SU-DHL-6 (cell line): ENCODE data around the gene PPM1M.

Experiments used
- H2AFZ ChIP-seq: fragments of 200-600 bp; sonication (generic); 2 replicates; pipeline ENCODE4 v1.6.1; 2014; ENCODE audit warnings: low read depth, mild to moderate bottlenecking, moderate library complexity, mixed read lengths, antibody characterized with exemption, low read length; ENCODE audit not compliant: severe bottlenecking
- H3F3A ChIP-seq: fragments of 200-600 bp; shearing (Covaris generic); 2 replicates; pipeline ENCODE4 v1.6.0; 2016; ENCODE audit warnings: antibody characterized with exemption, mild to moderate bottlenecking; ENCODE audit not compliant: insufficient read depth
- H3K27ac ChIP-seq: fragments of 200-600 bp; sonication (generic); 2 replicates; pipeline ENCODE4 v1.5.1; 2016; ENCODE audit warnings: low read depth, mild to moderate bottlenecking, low read length, moderate library complexity, mixed read lengths
- H3K27me3 ChIP-seq: fragments of 200-600 bp; sonication (generic), shearing (Covaris generic); 2 replicates; pipeline ENCODE4 v1.6.0; 2014; ENCODE audit warnings: mild to moderate bottlenecking, low read length
- H3K36me3 ChIP-seq: fragments of 200-600 bp; sonication (generic); 2 replicates; pipeline ENCODE4 v1.6.1; 2014; ENCODE audit warnings: mild to moderate bottlenecking, low read length, mixed read lengths
- H3K4me2 ChIP-seq: fragments of 300-600, 200-600 bp; shearing (Covaris generic), sonication (generic); 2 replicates; pipeline ENCODE4 v1.6.0; 2014; ENCODE audit warnings: low read length, low read depth, mild to moderate bottlenecking; ENCODE audit not compliant: poor library complexity, severe bottlenecking
- H3K4me3 ChIP-seq: fragments of 200-600 bp; sonication (generic); 2 replicates; pipeline ENCODE4 v1.5.1; 2014; ENCODE audit warnings: antibody characterized with exemption, low read length, mild to moderate bottlenecking, mixed read lengths; ENCODE audit not compliant: insufficient read depth, poor library complexity, severe bottlenecking
- H3K79me2 ChIP-seq: fragments of 200-600 bp; sonication (generic); 2 replicates; pipeline ENCODE4 v1.6.1; 2014; ENCODE audit warnings: mild to moderate bottlenecking, low read length, moderate library complexity; ENCODE audit not compliant: insufficient read depth
- H3K9ac ChIP-seq: fragments of 200-600 bp; sonication (generic); 2 replicates; pipeline ENCODE4 v1.7.0; 2014; ENCODE audit warnings: mild to moderate bottlenecking, low read length
- H3K9me2 ChIP-seq: fragments of 200-600 bp; sonication (generic); replicated peaks from 2 replicates; pipeline ENCODE4 v1.6.1; 2014; ENCODE audit warnings: low read length; ENCODE audit not compliant: insufficient read depth
- H3K9me3 ChIP-seq: fragments of 200-600 bp; sonication (generic); 2 replicates; pipeline ENCODE4 v1.6.1; 2014; ENCODE audit warnings: low read length, mixed read lengths; ENCODE audit not compliant: insufficient read depth
- H4K20me1 ChIP-seq: fragments of 200-600 bp; sonication (generic); 2 replicates; pipeline ENCODE4 v1.6.1; 2014; ENCODE audit warnings: low read depth, mild to moderate bottlenecking, antibody characterized with exemption, low read length, moderate library complexity, mixed read lengths
- CTCF ChIP-seq: fragments of 200-600 bp; sonication (generic); IDR thresholded peaks from one replicate; pipeline ENCODE4 v1.5.1; 2017; ENCODE audit warnings: antibody characterized with exemption, mild to moderate bottlenecking, low read length, moderate library complexity; ENCODE audit not compliant: insufficient read depth, poor library complexity, severe bottlenecking
- EZH2phosphoT487 ChIP-seq: fragments of 200-600 bp; sonication (generic), shearing (Covaris generic); conservative IDR thresholded peaks from 2 replicates; pipeline ENCODE4 v1.6.1; 2018; ENCODE audit warnings: mild to moderate bottlenecking, antibody characterized with exemption, low read length, moderate library complexity, mixed read lengths

Gene PPM1M

GRCh38 chr3:52243791-52244628 is 1.5 kb upstream of the PPM1M start:
- H3K79me2 ChIP-seq: no peaks in the 10 kb centered on the region
- no peaks in the 10 kb centered on the region for H3K9me3 ChIP-seq
- H3K9ac ChIP-seq: no peak overlapping the region
- H3K27me3 ChIP-seq: no peaks in the 10 kb centered on the region
- H3K36me3 ChIP-seq: no peaks in the 10 kb centered on the region
- no peak overlapping the region for H3K4me3 ChIP-seq
- H4K20me1 ChIP-seq: no peaks in the 10 kb centered on the region
- no peak overlapping the region for H3K27ac ChIP-seq
- no peak for TF ChIP-seq CTCF
- no peak for TF ChIP-seq EZH2phosphoT487
- H3K4me2 ChIP-seq: no peak overlapping the region
- H2AFZ ChIP-seq: no peak overlapping the region
- H3K9me2 ChIP-seq: no peaks in the 10 kb centered on the region
- H3F3A ChIP-seq: no peaks in the 10 kb centered on the region

DNA sequence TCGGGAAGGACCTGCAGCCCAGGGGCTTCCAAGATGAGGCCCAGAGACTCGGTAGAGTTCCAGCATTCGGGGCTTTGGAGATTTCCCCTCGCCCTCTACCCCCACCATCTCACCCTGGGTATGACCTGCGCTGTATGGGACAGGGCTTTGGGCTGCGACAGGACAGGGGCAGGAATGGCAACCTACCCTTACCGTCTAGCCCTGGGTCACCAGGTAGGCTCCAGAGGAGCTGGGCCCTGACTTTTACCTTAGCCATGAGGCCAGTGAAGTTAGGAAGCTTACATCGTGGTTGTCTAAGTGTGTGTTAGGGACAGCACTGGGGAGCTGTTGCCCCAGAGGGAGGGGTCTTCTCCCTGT is 683 bp downstream of the PPM1M start:
- Histone ChIP-seq H3K27me3 (no peaks in the 10 kb centered on the region), H3K27ac (no peak overlapping the region), H3K9ac (peak overlapping the region; percentile 52), H3K9me3 (no peaks in the 10 kb centered on the region), H3K36me3 (no peaks in the 10 kb centered on the region), H3K4me3 (peak overlapping the region; percentile 39), H3K79me2 (no peaks in the 10 kb centered on the region), H3K9me2 (no peaks in the 10 kb centered on the region), H4K20me1 (no peaks in the 10 kb centered on the region), H3K4me2 (peak overlapping the region; percentile 61), H2AFZ (no peak overlapping the region), H3F3A (no peaks in the 10 kb centered on the region)
- no peak for TF ChIP-seq EZH2phosphoT487
- no peak for TF ChIP-seq CTCF

DNA sequence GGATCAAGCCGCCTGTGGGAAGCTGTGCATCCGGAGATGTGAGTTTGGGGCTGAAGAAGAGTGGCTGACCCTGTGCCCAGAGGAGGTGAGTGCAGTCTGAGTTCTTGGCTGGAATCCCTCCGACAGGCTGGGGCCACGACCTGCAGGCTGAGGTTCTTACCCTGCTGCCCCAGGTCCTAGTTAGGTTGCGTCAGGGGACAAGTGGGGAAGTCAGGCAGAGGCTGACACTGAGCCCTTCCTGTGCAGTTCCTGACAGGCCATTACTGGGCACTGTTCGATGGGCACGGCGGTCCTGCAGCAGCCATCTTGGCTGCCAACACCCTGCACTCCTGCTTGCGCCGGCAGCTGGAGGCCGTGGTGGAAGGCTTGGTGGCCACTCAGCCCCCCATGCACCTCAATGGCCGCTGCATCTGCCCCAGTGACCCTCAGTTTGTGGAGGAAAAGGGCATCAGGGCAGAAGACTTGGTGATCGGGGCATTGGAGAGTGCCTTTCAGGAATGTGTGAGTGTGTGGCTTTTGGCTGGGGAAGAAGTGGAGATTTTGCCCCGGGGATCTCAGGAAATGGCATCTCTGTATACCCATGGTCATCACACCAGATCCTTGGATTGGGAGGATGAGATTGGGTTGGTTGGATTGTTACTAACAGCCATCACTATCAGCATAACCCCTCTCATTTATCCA is 1.3 kb downstream of the PPM1M start:
- H3K27me3 ChIP-seq: no peaks in the 10 kb centered on the region
- 0 out of 2 replicates have a peak, but pooled peaks cover 2% of the 10 kb centered on the region for H3K36me3 ChIP-seq
- no peak overlapping the region for H3K9ac ChIP-seq
- no peak overlapping the region for H3K4me2 ChIP-seq
- no peaks in the 10 kb centered on the region for H3K79me2 ChIP-seq
- no peaks in the 10 kb centered on the region for H3K9me3 ChIP-seq
- H3K9me2 ChIP-seq: no peaks in the 10 kb centered on the region
- H3K4me3 ChIP-seq: no peak overlapping the region
- no peak for TF ChIP-seq EZH2phosphoT487
- no peak for TF ChIP-seq CTCF
- H4K20me1 ChIP-seq: no peaks in the 10 kb centered on the region
- H3F3A ChIP-seq: no peaks in the 10 kb centered on the region
- H2AFZ ChIP-seq: no peak overlapping the region
- H3K27ac ChIP-seq: no peak overlapping the region
